HG02981 (cell line): ENCODE results near the gene SGCD.

Experiments used
- ATAC-seq: cut with Tn5 transposase; IDR thresholded peaks from one replicate; pipeline ENCODE4 v1.9.1; 2021; ENCODE audit warnings: mild to moderate bottlenecking, moderate library complexity; ENCODE audit not compliant: unreplicated experiment

SGCD gene

DNA sequence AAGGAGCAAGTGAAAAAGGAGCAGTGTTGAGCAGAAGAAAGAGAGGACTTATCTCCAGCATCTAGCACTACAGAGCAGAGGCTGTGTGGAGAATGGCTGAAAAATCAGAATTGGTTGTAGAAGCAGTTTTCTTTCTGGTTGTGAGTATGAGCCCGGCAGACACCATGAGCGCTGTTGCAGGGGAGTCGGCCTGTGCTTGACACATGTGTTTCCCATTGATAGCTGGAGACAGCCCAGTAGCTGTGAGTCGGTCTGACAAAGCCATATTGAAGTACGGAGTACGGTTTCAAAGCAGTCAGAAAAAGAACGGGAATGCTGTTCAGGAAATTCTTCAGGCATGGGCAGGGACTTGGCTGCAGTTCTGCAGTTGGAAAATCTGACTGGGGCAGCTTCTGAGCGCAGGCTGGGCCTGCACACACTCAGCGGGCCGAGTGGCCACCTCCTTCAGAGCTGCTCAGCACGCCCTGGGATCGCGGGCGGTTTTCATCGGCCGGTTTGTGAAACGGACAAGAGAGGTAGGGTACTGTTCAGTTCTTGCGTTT, at the start of gene SGCD:
SGCD (plus strand) TSS at position 447 of the 542 bp plus-strand sequence.
- no peak for ATAC-seq

DNA sequence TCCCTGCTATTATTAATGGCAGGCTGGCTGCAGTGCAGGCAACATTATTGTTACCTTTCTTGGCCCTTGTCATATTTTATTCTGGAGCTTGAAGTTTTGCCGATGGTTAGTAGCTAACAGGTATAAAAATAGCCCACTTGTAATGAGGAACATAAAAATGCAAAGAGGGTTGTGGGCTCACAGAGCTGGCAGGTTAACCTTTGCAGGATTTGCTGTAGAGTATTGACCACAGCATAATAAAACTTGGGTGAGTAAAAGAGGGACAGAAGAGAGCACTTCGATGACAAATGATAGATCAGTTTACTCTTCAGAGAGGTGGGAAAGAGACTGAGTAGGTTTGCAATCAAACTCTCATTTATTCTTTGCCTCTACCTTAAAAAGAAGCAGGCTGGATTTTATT, 49.7 kb upstream of the SGCD start:
- no peak for ATAC-seq

DNA sequence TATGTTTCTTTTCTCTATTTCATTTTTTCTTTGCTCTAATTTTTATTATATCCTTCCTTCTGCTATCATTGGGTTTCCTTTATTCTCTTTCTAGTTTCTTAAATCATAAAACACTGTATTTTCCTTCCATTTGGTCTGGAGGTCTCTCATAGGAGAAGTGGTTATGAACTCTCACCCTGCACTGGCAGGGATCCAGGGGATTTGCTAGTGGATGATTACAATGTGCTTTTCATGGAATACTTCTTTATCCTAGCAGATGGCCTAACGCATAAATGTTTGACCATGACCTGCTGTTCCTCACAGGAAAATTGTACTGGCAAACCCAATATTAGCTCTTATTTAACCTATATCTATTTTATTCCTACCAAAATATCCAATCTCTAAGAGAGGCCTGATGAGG, 31.5 kb upstream of the SGCD start:
- no peak for ATAC-seq

DNA sequence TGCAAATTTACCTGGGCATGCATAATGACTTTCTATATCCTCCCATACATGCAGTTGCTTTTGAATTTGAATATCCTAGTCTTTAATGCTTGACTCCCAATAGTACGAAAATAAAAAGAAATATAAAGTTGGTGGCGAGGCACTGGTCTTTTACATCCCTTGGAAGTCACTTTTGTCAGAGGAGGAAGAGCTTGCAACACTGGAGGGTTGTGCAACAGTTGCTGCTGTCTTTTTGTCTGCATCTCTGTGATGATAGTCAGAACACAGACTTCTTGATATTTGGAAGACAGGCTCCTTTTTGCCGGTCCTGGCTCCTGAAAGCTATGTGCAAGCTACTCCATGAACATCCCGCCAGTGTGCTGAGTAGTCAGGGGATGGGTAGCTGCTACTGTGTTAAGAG, 16.8 kb upstream of the SGCD start:
- ATAC-seq = no peak

DNA sequence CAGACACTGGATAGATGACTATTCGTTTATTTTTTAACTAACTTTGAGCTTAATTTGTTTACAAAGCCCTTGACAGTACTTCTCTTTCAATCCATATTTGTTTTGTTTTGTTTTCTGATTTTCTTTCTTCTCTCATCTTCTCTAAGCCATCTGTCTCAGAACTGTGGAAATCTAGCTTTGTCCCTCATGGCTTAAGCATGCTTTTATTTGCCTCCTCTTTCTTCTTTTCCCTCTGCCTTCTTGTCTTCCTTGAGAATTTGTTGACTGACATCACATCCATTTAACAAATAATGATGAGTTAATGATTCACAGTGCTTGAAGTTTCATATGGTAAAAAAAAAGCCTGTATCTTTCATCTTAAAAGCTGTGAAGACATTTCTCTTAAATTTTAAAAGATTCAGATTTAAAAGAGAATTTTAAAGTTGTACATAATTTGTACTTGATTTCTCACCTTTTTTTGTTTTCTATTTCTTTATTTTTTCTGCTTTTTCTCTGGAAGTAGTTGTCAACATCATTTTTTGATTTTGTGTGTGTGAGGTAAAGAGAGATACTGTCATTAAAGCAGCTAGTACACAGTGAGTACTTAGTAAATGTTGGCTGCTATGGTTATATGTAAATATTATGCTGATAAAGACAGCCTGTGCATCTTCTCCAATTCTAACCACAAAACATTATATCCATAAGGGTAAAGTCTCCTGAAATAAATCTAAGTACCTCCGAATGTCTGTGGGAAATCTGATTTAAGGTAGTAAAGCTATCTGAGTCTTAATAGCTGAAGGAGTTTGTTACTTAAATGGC, 13.9 kb upstream of the SGCD start:
- ATAC-seq = no peak

DNA sequence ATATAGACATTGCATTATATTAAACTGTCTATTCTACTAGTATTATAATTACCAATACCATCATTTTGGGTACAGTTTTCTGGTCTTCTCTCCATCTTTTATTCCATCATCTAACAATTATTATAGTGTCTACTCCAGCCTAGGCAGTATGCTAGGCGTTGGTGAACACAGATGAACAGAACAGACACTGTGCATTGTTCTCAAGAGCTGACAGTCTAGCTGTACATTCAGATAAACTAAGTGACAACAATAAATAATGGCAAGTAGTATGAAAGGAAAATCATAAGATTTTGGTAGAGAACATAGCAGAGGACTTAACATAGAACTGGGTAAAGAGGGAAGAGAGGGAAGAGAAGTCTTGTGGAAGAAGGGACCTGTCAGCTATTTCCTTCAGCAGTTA, 12.5 kb upstream of the SGCD start:
- ATAC-seq = no peak

DNA sequence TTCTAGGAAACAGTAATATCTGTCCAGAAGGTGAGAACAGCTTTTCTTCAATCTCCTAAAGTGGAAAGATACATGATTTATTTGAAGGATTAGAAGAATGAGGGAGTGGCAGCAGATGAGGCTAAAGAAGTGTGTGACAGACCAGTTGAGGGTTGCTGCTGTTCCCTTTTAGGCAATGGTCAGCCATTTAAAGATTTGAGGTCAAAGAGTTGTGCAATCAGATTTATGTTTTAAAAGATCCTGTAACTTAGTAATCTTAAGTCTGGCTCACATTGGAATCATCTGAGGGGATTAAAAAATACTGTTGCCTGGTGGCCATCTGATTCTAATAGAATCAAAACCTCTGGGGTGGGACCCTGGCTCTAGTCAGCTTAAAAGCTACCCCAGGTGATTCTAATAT, 4.3 kb upstream of the SGCD start:
- no peak for ATAC-seq

DNA sequence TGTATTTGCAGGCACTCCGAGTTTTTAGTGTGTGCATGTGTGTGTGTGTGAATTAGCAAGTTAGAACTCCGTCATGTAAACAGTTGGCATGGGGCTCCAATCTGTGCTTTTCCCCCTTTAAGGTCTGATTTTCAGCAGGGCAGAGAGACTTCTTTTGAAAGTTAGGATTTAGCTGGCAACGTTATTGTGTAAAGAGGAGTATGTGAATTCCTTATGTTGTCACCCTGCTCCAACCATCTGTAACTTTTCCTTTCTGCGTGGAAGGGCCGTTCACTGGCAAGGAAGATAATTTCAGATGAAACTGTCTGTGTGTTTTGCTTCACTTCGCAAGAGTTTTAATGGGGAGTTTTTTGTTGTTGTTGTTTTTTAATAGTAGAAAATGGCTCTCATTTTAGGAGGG, 332 bp downstream of the SGCD start:
- ATAC-seq = no peak

DNA sequence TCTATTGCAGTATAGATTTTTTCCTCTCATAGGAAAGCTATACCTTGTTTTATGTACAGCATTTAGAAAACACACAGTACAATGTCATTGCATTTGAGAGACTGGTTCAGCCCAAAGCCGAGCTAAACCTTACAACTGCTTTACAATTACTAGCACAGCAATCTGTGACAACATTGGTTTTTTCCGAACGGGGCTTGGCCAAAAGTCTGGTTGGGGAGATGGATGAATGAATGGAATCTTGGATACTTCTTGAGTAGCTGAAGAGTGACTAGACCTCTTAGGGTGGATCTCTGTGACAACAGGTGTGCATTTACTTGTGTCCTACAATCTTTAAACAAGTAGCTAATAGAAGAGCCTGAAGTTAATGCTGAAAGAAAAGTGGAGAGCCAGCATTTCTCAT, 1.2 kb downstream of the SGCD start:
- no peak for ATAC-seq

DNA sequence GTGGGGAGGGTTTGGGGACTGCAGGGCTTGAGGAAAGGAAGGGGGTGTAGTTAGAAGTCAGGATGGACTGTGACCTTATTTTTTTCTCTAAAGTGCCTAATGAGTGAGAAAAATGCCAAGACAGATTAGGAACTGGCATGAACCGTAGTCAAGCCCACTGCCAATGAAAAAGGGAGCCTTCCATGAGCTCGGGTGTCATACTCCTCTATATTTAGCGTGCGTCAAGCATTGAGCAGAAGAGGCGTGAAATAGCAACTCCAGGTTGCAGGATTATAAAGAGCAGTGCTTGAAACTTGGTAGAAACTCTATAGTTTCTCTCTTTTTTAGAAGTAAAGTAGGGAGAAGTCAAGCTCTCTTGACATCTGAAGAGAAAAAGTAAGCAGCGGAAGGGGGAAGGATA, 1.8 kb downstream of the SGCD start:
- ATAC-seq = no peak

DNA sequence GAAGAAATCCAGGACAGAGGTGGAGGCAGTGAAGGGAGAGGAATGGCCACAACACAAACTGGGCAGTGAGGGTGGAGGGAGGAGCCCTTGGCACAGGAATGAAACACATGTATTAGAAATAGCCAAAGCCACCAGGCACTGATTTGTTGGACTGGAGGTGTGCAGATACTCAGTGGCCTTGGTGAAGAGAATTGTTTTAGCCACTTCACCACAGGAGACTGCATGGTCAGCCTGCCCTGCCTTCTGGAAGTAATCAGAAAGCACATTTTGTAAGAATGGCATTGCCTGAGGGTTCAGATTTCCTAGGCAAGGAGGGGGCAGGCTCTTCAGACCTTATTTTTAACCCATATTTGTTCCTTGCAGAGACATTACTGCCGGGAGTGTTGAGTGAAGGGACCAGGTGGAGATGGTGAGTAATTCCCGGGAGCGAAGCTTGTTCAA, 2.2 kb downstream of the SGCD start:
- no peak for ATAC-seq

DNA sequence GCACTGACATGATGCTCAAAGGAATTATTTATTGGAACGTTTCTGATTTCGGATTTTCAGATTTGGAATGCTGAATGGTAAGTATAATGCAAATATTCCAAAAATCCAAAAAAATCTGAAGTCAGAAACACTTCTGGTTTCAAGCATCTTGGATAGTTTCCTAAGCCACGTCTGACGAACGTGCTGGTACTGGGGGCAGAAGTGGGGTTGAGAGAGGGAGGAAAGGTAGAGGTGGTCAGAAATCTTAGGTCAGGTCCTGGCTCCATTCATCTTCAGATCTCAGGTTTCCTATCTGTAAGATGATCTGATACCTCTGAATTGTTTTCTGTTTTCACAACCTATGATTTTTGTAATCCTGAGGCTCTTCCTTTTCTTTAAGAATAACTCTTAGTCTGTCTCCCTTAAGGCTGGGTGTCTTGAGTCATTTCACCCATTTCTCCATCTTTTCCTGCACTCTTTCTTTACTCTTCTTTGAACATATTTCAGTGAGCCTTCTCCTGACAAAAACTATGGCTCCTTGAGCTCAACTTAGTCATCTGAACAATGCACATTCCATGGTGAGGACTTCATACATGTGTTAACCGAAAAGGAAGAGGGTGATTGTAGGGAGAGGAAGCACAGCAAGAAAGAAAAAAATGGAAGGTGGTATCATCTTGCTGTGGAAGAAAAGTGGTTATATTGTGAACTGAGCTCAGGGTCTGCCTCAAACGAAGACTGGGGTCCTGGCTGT, 3.3 kb downstream of the SGCD start:
- no peak for ATAC-seq

DNA sequence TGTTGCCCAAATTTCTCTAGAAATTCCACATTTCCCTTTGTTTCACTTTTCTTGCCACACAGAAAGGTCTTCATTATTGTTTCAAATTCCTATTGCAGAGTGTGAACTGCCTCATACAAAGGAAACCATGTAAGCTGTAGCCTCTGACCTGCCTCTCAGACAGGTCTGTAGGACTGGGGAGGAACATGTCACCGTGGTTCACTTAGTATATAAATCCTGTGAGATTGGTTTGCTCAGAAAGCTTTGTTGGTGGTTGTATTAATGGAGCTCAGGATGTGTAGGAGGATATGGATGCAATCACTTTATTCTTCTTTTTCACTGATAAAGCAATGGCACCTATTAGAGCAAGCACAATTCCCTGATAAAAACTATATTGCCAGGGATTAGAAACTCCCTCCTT, 4.2 kb downstream of the SGCD start:
- no peak for ATAC-seq

DNA sequence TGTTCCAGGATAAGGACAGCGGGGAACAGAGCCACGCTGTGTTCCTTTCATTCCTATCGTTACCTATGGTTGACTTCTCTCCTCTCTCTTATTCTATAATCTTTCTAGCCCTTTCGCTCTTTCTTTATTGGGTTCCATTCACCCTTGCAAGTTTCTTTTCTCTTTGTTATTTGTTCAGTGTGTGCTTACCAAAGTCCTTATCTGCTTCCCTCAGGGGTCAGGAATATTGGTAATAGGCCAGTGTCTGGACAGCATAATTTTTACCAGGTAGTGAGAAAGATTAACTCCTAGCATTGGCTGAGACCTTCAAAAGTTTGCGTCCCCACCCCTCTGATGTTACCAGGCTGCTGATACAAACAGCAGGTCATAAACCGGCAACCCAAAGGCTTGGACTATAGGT, 4.9 kb downstream of the SGCD start:
- ATAC-seq = no peak

DNA sequence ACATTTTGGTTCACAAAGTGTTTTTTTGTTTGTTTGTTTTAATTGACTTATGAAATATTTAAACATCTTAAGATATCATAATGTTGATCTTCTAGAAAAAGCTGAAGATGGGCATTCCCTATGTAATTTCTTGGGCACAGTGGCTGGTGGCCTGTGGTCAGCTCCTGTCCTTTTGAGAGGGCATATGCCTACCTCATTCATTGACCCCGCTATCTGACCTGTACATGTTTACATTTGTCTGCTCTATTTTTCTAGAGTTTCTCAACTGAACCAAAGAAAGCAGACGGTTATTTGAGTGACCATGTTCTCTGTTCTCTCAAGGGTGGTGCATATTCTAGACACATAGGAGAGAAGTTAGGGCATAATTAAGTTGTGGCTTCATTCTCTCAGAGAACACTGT, 5.3 kb downstream of the SGCD start:
- ATAC-seq = no peak

DNA sequence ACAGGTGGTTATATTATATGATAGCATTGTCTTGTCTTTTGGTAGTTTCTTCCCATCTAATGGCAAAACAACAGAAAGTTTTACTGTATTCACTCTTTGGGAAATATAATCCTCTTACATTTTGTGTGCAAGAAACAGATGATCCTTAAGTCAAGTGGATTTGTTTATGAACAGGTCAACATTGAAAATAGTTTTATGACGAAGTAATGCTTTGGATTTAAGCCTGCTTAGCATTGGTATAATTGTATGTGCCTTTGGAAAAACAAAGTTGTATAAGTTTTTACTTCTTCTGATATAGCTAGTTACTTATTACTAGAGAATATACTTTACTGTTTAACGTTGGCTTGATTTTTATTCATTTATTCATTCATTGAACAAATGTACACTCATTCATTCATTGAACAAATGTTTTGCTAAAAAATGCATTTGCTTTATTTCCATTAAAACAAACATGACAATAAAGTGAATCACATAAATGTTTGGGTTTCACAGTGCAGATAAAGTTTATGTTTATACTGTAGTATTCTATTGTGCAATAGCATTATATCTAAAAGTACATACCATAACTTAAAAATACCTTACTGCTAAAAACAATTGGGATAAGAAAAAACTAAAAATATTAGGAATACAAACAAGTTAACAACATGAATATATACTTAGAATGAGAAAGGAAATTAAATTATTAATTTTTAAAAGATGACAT, 12.3 kb downstream of the SGCD start:
- ATAC-seq = no peak

DNA sequence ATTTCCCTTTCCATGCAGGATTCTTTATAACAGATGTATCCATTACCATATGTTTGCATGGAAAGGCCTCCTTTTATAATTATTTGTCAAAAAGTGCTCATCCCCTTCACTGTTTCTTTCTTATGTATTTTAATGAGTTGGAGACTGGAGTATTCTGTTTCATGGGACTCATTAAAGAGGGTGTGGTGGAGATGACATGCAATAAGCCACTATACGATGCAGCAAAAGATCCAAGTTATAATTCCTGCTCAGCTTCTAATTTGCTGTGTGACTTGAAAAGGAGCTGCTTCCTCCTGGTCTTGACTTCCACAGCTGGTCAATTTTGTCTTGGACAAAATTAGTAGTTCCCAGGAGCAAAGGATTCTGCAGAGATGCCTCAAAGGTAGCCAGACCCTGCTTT, 13.9 kb downstream of the SGCD start:
- ATAC-seq = no peak

DNA sequence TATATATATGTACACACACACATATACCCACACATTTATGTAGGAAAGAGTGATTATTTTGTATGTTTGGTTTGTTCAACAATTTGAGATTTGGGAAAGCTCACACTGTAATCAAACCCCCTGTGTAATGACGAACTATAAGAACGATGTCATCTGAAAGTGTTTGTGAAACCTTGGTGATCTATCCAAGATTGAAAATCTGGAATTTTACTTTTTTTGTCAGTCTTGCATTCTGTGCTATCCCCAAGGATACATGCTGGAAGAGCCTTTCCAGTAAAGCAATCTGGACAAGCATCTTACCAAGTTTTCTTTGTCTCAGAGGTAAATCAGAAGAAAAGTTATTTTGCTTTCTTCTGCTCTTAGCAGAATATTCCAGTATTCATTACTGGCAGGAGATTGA, 23.3 kb downstream of the SGCD start:
- no peak for ATAC-seq

DNA sequence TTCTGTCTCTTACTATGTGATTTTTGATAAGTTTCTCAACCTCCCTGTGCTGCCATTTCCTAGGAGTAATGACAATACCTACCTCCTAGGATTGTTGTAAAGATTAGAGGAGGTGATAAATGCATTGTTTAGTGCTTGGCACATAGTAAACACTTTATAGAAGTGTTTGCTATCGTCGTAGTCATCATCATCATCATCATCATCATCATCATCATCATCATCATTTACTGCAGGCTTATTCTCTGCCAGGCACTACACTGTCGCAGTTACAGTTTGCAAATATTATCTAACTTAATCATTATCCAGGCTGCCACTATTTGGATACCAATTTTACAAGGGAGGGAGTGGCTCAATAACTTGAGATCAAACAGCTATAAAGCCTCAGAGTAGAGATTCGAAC, 24.5 kb downstream of the SGCD start:
- no peak for ATAC-seq

DNA sequence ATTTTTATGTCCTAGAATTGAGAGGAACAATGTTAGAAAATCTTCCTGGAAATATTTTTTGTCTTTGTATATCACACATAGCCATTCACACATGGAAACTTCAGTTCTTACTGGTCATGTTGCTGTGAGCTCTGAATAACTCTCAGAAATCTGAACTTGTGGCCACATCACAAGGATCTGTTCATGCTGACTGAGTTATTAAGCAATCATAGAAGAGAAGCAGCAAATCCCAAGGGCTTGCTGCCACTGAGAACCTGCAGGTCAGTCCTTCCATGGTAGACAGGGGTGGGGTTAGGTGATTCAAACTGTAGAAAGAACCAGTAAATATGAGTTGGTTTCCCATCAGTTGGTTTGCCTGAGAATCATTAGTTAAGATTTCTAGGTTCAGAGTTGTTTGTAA, 27.6 kb downstream of the SGCD start:
- no peak for ATAC-seq

DNA sequence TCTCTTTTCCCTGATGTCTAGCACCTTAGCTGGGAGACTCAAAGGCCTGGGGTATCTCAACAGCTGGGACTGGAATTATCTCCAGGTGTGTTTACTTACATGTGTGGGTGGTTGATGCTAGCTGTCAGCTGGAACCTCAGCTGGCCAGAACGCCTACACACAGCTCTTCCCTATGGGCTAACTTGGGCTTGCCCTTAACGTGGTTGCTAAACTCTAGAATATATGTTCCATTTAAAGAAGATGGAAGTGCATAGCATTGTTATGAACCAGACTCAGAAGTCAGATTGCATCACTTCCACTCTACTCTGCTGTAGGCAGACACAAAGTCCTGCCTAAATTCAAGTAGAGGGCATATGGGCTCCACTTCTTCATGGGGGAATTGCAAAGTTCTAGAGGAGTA, 29.3 kb downstream of the SGCD start:
- ATAC-seq = no peak

DNA sequence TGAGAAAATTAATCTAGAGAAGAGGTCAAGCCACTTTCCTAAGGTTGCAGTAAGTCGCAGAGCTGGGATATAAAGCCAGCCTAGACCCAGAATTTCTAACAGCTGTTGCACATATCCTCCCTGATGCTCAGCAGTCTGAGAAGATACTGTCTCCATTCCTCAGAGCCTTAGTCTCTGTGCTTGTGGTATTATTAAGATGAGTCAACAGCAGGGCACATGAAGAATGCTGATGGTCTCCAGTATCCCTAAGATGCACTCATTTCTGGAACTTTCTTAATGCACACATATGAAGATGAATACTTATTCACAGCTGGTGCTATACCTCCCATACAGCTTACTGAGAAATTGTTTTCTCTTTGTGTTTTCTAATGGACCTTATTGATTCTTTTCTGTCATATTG, 32.5 kb downstream of the SGCD start:
- ATAC-seq = no peak
